DND-41 (cell line): ENCODE measurements around the gene EIF2S3.

Experiments used
- CTCF ChIP-seq: IDR thresholded peaks from 2 replicates; pipeline ENCODE4 v1.5.1; 2012; ENCODE audit warnings: borderline replicate concordance, low read length, moderate library complexity, mild to moderate bottlenecking; ENCODE audit not compliant: poor library complexity, severe bottlenecking; ENCODE audit errors: extremely low read depth
- EZH2 ChIP-seq: IDR thresholded peaks from 3 replicates; pipeline ENCODE4 v1.6.1; 2012; ENCODE audit warnings: borderline replicate concordance, low read depth, mild to moderate bottlenecking, moderate library complexity, low read length, inconsistent platforms; ENCODE audit not compliant: severe bottlenecking

DNA sequence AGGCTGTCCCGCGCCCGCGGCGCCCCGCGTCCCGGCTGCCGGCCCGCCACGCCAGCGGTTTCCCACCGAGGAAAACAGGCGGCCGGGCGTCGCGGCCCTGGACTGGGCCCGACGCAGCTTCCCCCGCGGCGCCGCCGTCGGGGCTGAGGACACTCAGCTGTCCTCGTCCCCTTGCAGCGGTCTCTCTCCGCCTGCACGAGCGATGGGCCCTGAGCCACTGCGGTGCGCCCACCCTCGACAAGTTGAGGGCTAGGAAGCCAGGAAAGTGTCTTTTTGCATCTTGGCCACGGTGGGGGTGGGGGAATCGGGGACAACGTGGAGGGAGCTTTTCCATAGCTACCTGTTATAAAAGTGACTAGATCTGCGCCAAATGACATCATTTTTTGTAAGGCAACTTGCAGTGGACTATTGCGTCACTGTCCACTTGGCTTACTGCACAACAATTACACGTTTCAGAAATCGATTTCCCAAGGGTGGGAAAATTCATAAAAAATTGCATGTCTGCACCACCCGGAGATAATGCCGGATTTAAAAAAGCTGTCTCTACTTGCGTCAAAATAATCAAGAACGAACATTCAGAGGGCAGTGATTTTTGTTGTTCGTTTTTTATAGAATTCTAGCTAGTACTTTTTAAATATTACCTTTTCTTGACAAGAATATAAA is 28.9 kb upstream of the EIF2S3 start:
- no peak for TF ChIP-seq CTCF
- no peak for TF ChIP-seq EZH2
